ENCODE results near the gene ZBTB49.

GRCh38 chr4:4334798-4335520 is 44.9 kb downstream of the ZBTB49 start:
- TF ChIP-seq ZNF792 (tag by site-specific recombination; IDR thresholded peaks at IDR 0.05) = no peak
- peak; percentile 13; the same call in 1 of the 2 replicates for TF ChIP-seq ZBTB8A (tag by site-specific recombination; IDR thresholded peaks at IDR 0.05)
- peak; percentile 63 for TF ChIP-seq CTCF (tag by site-specific recombination; IDR thresholded peaks at IDR 0.05)
- no peak for TF ChIP-seq ZBTB17 (tag by site-specific recombination; IDR thresholded peaks at IDR 0.05)
- no peak for TF ChIP-seq ZNF785 (tag by site-specific recombination; IDR thresholded peaks at IDR 0.05)
- TF ChIP-seq ZBTB7A (tag by site-specific recombination; IDR thresholded peaks at IDR 0.05; ENCODE audit: low read depth) = no peak
- TF ChIP-seq ZNF639 (tag by site-specific recombination; IDR thresholded peaks at IDR 0.05) = no peak
- TF ChIP-seq WT1 (tag by site-specific recombination; IDR thresholded peaks at IDR 0.05) = no peak
- TF ChIP-seq ZSCAN23 (tag by site-specific recombination; IDR thresholded peaks at IDR 0.05) = no peak
